SH-SY5Y (cell line): ENCODE results near the gene RND2.

Experiments used
- GATA2 ChIP-seq: IDR thresholded peaks from 2 replicates; pipeline ENCODE4 v1.6.1; 2011; ENCODE audit warnings: mild to moderate bottlenecking, low read depth, low read length
- GATA3 ChIP-seq: IDR thresholded peaks from 2 replicates; pipeline ENCODE4 v1.6.1; 2011; ENCODE audit warnings: low read depth, mild to moderate bottlenecking, low read length, moderate library complexity

DNA sequence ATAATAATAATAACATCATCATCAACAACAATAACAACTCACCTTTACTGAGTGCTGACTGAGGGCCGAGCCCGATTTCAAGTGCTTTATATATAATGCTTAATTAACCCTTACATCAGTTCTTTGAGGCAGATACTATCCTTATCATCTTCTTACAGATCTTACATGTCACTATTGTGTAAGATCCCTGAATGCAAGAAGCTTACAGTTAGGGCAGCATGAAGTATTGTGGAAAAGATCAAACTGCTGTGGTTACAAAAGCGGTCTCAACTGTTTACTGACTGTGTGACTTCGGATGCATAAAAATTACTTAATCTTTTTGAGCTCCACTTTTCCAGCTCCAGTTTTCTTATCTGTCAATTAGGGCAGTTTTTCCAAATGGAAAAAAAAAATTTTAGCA, 6.1 kb upstream of the RND2 start:
- TF ChIP-seq GATA2, result no peak
- no peak for TF ChIP-seq GATA3
